KOPT-K1 (cell line): Measurements from ENCODE around the gene CLEC11A.

Experiments used
- H3K27ac ChIP-seq: fragments of 200-600 bp; sonication (generic); 2 replicates; pipeline ENCODE4 v1.5.1; 2016; ENCODE audit warnings: antibody characterized with exemption, mild to moderate bottlenecking, low read depth, low read length; ENCODE audit not compliant: poor library complexity, severe bottlenecking
- H3K36me3 ChIP-seq: fragments of 200-600 bp; sonication (generic); 2 replicates; pipeline ENCODE4 v1.5.1; 2017; ENCODE audit warnings: antibody characterized with exemption, mild to moderate bottlenecking, low read length, moderate library complexity; ENCODE audit not compliant: insufficient read depth
- H3K9me3 ChIP-seq: fragments of 200-600 bp; sonication (generic); 2 replicates; pipeline ENCODE4 v1.5.1; 2017; ENCODE audit warnings: antibody characterized with exemption, low read length, mild to moderate bottlenecking; ENCODE audit not compliant: insufficient read depth, poor library complexity, severe bottlenecking

The CLEC11A gene

DNA sequence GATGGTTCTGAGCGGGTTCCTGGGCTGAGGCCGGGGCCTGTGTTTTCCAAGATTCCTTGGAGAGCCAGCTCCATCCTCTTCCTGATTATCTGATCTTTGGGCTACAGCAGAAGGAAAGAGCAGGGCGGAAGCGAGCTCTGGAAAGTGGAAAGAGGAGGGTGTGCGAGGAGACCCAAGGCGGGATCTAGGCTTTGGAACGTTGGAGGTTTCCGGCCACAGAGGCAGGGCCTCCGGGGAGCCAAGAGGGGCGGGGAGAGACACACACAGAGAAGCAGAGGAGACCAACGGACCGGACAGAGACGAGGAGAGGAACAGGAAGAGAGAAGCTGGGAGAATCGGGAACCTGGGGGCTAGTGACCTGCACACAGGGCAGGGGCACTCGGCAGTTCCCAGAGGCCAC is at the start of gene CLEC11A:
CLEC11A (plus strand) TSS at position 296 of the 400 bp plus-strand sequence. CDS start 162 bp downstream, outside the sequence.
- no peaks in the 10 kb centered on the region for H3K36me3 ChIP-seq
- H3K27ac ChIP-seq = no peak within 1 kb of the TSS
- no peaks in the 10 kb centered on the region for H3K9me3 ChIP-seq

DNA sequence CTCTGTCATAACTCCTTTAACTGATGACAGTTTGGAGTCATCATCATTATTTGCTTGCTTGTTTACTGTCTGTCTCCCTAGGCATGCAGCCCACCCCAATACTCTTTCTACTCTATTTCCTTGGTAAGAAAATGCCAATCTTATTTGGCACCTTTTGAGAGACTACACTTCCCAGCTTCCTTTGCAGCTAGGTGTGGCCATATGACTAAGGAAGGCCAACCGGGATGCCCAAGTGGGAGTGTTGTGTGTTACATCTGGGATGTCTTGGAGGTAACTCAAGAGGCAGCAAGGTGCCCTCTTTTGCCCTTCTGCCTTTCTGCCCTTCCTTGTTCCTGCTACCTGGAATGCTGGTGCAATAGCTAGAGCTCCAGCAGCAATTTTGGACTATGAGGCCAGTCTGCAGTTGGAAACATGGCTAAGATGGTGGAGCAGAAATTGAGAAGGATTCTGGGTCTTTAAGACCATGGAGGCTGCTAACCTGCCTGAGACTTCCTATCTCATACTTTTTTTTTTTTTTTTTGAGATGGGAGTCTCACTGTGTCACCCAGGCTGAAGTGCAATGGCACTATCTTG is 46.5 kb upstream of the CLEC11A start:
- Histone ChIP-seq H3K9me3 (no peaks in the 10 kb centered on the region), H3K27ac (no peak overlapping the region), H3K36me3 (no peaks in the 10 kb centered on the region)

- H3K9me3 ChIP-seq = no peaks in the 10 kb centered on the region
- no peaks in the 10 kb centered on the region for H3K36me3 ChIP-seq
These were observed 45.5 kb upstream of the CLEC11A start for GRCh38 chr19:50677636-50678035.

DNA sequence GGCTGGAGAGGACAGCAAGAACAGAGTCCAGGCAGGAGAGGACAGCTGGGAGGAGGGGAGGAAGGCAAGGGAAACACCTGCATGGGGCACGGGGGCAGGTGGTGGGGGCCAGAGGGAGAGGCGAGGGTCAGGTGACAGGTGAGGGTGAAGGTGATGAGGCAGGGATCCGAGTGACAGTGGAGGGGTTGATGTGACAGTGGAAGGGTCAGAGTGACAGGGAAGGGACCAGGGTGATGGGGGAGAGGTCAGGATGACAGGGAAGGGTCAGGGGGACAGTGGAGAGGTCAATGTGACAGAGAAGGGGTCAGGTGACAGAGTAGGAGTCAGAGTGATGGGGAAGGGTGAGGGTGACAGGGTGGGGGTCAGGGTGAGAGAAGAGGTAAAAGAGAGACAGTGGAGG is 44.8 kb upstream of the CLEC11A start:
- Histone ChIP-seq H3K9me3 (no peaks in the 10 kb centered on the region), H3K36me3 (no peaks in the 10 kb centered on the region), H3K27ac (no peak overlapping the region)

More at GRCh38 chr19:50677636-50678035, 45.5 kb upstream of the CLEC11A start:
- no peak overlapping the region for H3K27ac ChIP-seq

- H3K27ac ChIP-seq = no peak overlapping the region
- no peaks in the 10 kb centered on the region for H3K36me3 ChIP-seq
- H3K9me3 ChIP-seq = no peaks in the 10 kb centered on the region
These were observed 43.7 kb upstream of the CLEC11A start for GRCh38 chr19:50679177-50680125.

DNA sequence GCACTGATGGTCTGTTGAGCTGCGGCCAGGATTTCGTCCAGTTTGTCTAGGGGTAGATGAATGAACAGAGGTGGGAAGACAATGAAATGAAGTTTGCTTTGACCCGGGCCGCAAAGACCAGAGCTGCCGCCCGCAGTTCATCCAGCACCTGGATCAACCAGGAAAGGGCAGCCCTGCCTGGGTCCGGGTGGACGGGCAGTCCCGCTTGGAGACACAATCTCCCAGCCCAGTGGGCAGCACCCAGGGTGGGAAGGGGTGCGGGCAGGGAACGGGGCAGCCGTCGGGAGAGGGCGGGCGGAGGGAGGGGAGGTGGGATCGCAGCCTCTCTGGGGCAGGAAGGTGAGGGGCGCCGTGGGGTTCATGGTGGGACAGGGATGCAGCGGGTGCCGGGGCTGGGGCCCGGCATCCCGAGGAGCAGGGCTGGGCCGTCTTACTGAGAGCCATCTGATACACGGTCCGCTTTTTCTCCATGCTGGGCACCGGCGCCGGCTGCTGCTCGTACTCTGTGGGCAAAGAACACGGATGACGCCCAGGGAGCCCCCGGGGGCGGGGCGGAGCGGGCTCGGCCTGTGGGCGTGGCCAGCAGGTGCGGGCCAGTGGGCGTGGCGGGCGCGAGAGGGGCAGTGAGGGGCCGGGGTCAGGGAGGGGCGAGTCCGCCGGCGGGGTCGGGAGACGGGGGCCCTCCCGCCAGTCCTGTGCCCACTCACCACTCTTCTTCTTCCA is 36.7 kb upstream of the CLEC11A start:
- Histone ChIP-seq H3K9me3 (no peaks in the 10 kb centered on the region), H3K27ac (no peak overlapping the region), H3K36me3 (no peaks in the 10 kb centered on the region)

- no peaks in the 10 kb centered on the region for H3K9me3 ChIP-seq
- no peaks in the 10 kb centered on the region for H3K36me3 ChIP-seq
- H3K27ac ChIP-seq = no peak overlapping the region
These were observed 34.4 kb upstream of the CLEC11A start for GRCh38 chr19:50688766-50689165.

- Histone ChIP-seq H3K9me3 (no peaks in the 10 kb centered on the region), H3K36me3 (no peaks in the 10 kb centered on the region), H3K27ac (no peak overlapping the region)
These were observed 32.7 kb upstream of the CLEC11A start for GRCh38 chr19:50690439-50690838.

DNA sequence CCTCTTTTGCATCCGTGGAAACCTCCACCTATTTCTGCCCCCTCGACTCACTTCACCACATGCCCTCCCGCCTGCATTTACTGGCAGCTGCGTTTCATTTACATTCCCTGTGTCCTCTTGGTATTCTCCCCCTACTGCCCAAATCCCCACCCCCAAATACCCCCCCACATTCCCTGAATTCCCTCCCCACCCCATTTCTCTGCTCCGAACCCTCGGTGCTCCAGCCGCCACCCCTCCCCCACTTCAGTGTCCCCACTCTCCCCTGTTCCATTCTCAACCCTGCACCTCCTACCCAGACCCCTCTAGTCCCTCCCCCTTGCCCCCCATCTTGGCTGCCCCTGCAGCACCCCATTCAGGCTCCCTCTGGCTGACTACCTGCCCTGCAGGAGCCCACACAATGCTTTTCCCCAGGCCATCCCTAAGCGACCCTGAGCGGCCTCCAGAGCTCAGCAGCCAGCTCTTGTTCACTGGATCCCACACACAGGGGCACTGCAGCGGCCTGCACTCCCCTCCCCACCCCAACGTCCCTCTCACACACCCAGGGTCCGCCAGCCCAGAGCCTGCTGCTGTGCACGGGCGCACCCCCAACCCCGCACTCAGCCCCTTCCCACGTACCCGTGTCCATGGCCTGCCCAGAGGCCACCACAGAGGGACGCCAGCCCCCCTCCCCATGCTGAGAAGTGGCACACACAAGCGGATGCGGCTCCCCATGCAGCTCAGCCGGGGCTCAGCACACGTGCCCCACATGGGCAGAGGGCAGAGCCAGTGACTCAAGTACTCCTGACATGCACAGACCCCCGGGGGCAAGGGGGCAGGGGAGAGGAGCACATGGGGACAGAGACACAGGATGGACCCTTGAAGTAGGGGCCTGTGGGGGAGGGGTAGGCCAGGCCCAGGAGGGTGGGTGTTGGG is 29.8 kb upstream of the CLEC11A start:
- no peaks in the 10 kb centered on the region for H3K36me3 ChIP-seq
- H3K27ac ChIP-seq = no peak overlapping the region
- H3K9me3 ChIP-seq = no peaks in the 10 kb centered on the region

DNA sequence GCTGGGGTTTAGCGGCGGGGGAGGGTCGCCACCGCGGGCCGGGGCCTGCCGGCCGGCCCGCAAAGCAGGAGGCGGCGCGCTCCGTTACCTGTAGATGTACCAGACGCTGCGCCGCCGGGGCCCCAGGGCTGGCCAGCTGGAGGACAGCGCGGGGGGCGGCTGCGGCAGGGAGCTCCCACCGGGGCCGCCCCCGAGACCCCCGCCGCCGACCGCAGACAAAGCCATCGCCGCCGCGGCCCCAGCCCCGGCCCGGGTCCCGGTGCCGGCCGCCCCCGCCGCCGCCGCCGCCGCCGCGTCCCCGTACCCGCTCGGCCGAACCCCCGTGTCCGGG is 28.4 kb upstream of the CLEC11A start:
- Histone ChIP-seq H3K27ac (no peak overlapping the region), H3K36me3 (no peaks in the 10 kb centered on the region), H3K9me3 (no peaks in the 10 kb centered on the region)

GRCh38 chr19:50695251-50696093 is 27.7 kb upstream of the CLEC11A start:
- no peaks in the 10 kb centered on the region for H3K9me3 ChIP-seq
- no peak overlapping the region for H3K27ac ChIP-seq
- no peaks in the 10 kb centered on the region for H3K36me3 ChIP-seq

DNA sequence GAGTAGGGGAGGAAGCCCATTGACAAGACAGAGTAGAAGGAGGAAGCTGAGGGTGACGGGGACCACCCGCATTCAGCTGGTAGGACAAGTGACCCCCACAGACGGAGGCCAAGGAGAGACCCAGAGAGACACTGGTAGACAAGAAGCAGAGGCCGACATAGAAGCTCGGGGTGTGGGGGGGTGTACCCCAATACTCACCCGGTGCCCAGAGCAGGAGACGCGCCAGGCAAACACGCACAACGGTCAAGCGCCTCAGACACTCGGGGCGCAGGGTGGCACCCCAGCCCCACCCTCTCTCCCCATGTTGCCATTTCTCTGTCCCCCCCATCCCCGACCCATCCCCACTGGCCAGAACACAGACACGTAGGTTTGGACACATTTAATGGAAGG is 27.1 kb upstream of the CLEC11A start:
- H3K36me3 ChIP-seq = no peaks in the 10 kb centered on the region

GRCh38 chr19:50697414-50698124 is 25.6 kb upstream of the CLEC11A start:
- Histone ChIP-seq H3K27ac (no peak overlapping the region), H3K36me3 (no peaks in the 10 kb centered on the region), H3K9me3 (no peaks in the 10 kb centered on the region)

More for the DNA sequence above, 27.1 kb upstream of the CLEC11A start:
- Histone ChIP-seq H3K27ac (no peak overlapping the region), H3K9me3 (no peaks in the 10 kb centered on the region)
